Measurements from ENCODE around the gene TMEM69.

Gene TMEM69

GRCh38 chr1:45660336-45660735 is 27.6 kb upstream of the TMEM69 start:
- Mint-ChIP-seq H3K27ac (peak overlapping the region; percentile 8), H3K4me3 (no peak overlapping the region), H3K36me3 (ENCODE audit: low read depth) (peaks cover 72% of the 10 kb centered on the region), H3K9me3 (no peaks in the 10 kb centered on the region), H3K27me3 (ENCODE audit: low read depth, poor library complexity) (no peaks in the 10 kb centered on the region), H3K4me1 (peaks cover 6% of the 10 kb centered on the region)
- TF ChIP-seq, protein P1, sequence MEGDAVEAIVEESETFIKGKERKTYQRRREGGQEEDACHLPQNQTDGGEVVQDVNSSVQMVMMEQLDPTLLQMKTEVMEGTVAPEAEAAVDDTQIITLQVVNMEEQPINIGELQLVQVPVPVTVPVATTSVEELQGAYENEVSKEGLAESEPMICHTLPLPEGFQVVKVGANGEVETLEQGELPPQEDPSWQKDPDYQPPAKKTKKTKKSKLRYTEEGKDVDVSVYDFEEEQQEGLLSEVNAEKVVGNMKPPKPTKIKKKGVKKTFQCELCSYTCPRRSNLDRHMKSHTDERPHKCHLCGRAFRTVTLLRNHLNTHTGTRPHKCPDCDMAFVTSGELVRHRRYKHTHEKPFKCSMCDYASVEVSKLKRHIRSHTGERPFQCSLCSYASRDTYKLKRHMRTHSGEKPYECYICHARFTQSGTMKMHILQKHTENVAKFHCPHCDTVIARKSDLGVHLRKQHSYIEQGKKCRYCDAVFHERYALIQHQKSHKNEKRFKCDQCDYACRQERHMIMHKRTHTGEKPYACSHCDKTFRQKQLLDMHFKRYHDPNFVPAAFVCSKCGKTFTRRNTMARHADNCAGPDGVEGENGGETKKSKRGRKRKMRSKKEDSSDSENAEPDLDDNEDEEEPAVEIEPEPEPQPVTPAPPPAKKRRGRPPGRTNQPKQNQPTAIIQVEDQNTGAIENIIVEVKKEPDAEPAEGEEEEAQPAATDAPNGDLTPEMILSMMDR (IDR thresholded peaks at IDR 0.05) = no peak
- DNase-seq = no peak

DNA sequence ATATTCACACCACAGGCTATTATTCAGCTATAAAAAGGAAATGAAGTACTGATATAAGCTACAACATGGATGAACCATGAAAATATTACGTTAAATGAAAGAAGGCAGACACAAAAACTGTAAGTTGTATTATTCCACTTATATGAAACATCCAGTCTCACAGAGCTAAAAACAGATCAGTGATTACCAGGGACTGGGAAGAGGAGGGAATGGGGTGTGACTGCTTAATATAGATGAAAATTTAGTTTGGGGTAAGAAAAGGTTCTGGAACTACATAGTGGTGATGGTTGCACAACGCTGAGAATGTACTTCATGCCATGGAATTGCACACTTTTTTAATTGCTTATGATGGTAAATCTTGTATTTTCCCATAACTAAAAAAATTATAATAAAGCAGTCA is 21.1 kb upstream of the TMEM69 start:
- Mint-ChIP-seq H3K36me3 (ENCODE audit: low read depth) (peaks cover 61% of the 10 kb centered on the region), H3K27ac (no peak overlapping the region), H3K4me3 (no peak overlapping the region), H3K27me3 (ENCODE audit: low read depth, poor library complexity) (no peaks in the 10 kb centered on the region), H3K9me3 (peaks cover 9% of the 10 kb centered on the region), H3K4me1 (peaks cover 10% of the 10 kb centered on the region)
- TF ChIP-seq, protein P1 (IDR thresholded peaks at IDR 0.05) = no peak
- DNase-seq = no peak

- no peak for DNase-seq
- Mint-ChIP-seq H3K4me1 (peaks cover 10% of the 10 kb centered on the region), H3K27ac (peak overlapping the region; percentile 28), H3K36me3 (ENCODE audit: low read depth) (peaks cover 65% of the 10 kb centered on the region), H3K4me3 (no peak overlapping the region), H3K9me3 (peaks cover 9% of the 10 kb centered on the region), H3K27me3 (ENCODE audit: low read depth, poor library complexity) (no peaks in the 10 kb centered on the region)
- TF ChIP-seq, protein P1 (IDR thresholded peaks at IDR 0.05) = no peak
These were observed 20.5 kb upstream of the TMEM69 start for GRCh38 chr1:45667321-45668111.

DNA sequence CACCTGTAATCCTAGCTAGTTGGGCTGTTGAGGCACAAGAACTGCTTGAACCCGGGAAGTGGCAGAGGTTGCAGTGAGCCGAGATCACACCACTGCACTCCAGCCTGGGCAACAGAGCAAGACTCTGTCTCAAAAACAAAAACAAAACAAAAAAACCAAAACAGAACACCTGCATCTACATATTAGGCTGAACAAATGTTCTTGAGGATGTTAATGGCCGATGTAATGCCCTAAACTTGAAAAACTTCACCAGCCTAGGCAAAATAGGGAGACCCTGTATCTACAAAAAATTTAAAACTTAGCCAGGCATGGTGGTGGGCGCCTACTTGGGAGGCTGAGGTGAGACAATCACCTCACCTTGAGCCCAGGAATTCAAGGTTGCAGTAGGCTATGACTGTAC is 19.5 kb upstream of the TMEM69 start:
- no peak overlapping the region for H3K4me3 Mint-ChIP-seq
- TF ChIP-seq, protein P1 (IDR thresholded peaks at IDR 0.05) = no peak
- DNase-seq = no peak
- H3K27me3 Mint-ChIP-seq (ENCODE audit: low read depth, poor library complexity) = peaks cover 3% of the 10 kb centered on the region
- peaks cover 19% of the 10 kb centered on the region for H3K9me3 Mint-ChIP-seq
- no peak overlapping the region for H3K27ac Mint-ChIP-seq
- H3K4me1 Mint-ChIP-seq = peaks cover 4% of the 10 kb centered on the region
- peaks cover 69% of the 10 kb centered on the region for H3K36me3 Mint-ChIP-seq (ENCODE audit: low read depth)

DNA sequence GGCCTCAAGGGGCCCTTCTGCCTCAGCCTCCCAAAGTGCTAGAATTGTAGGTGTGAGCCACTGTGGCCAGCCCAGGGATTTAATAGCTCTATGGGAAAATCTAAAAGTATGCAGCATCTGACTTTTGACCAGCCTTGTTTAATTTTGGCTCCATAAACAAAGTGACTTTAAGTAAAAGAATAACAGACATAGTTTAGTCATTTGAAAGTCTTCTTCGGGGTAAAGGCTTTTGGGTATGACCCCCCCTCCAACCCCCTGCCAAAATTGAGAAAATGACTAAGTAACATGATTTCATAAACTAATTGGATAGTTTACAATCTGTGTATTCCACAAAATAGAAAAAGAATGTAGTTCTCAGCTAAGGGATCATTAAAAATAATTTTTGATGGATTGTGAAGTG is 18.6 kb upstream of the TMEM69 start:
- Mint-ChIP-seq H3K4me1 (peaks cover 4% of the 10 kb centered on the region), H3K9me3 (peaks cover 20% of the 10 kb centered on the region), H3K4me3 (no peak overlapping the region), H3K36me3 (ENCODE audit: low read depth) (peaks cover 75% of the 10 kb centered on the region), H3K27ac (no peak overlapping the region), H3K27me3 (ENCODE audit: low read depth, poor library complexity) (peaks cover 3% of the 10 kb centered on the region)
- TF ChIP-seq, protein P1 (IDR thresholded peaks at IDR 0.05) = no peak
- DNase-seq = no peak
